Endothelial cell (in vitro differentiated cells): ENCODE results near the gene ZEB1. TPM values are rescaled to one million over a fixed set of nuclear protein-coding genes. Genes with fewer than 3 reads are reported as not detected.

ENCODE experiments used
- DNase-seq: peaks from one replicate; pipeline ENCODE4 v3.0.0; 2021; ENCODE audit warnings: low spot score
- H3K27ac Mint-ChIP-seq: one replicate; pipeline ENCODE4 v1.8.0; 2021; ENCODE audit warnings: mixed read lengths, inconsistent platforms; ENCODE audit not compliant: unreplicated experiment
- H3K27me3 Mint-ChIP-seq: one replicate; pipeline ENCODE4 v1.8.0; 2021; ENCODE audit warnings: mild to moderate bottlenecking, moderate library complexity, mixed read lengths, inconsistent platforms; ENCODE audit not compliant: unreplicated experiment
- H3K36me3 Mint-ChIP-seq: one replicate; pipeline ENCODE4 v1.8.0; 2021; ENCODE audit warnings: mild to moderate bottlenecking, low read depth, mixed read lengths, inconsistent platforms; ENCODE audit not compliant: unreplicated experiment
- H3K4me1 Mint-ChIP-seq: one replicate; pipeline ENCODE4 v1.8.0; 2021; ENCODE audit warnings: mild to moderate bottlenecking, mixed read lengths, inconsistent platforms; ENCODE audit not compliant: unreplicated experiment
- H3K4me3 Mint-ChIP-seq: one replicate; pipeline ENCODE4 v1.8.0; 2021; ENCODE audit warnings: mild to moderate bottlenecking, mixed read lengths, inconsistent platforms; ENCODE audit not compliant: unreplicated experiment
- H3K9me3 Mint-ChIP-seq: one replicate; pipeline ENCODE4 v1.8.0; 2021; ENCODE audit warnings: mixed read lengths, inconsistent platforms; ENCODE audit not compliant: unreplicated experiment
- CTCF ChIP-seq: fragments of 200-600 bp; sonication (generic); IDR thresholded peaks from one replicate; pipeline ENCODE4 v1.5.0; 2021; ENCODE audit warnings: antibody characterized with exemption; ENCODE audit not compliant: unreplicated experiment
- total RNA-seq: library from RNA; stranded (reverse); fragmentation: NEBNext Ultra II Directional; extraction: Animal tissue kit (Norgen Biotek cat#: 25700); gene quantifications from one replicate; pipeline ENCODE4 v1.2.1, GENCODE V29; 2021; ENCODE audit not compliant: unreplicated experiment

The ZEB1 gene
- total RNA-seq, 1 donor from 2014 or later = 76.6 TPM

- Mint-ChIP-seq H3K9me3 (no peaks in the 10 kb centered on the region), H3K27me3 (no peaks in the 10 kb centered on the region), H3K27ac (no peak overlapping the region), H3K4me1 (peaks cover 9% of the 10 kb centered on the region), H3K4me3 (no peak overlapping the region), H3K36me3 (peaks cover 3% of the 10 kb centered on the region)
- no peak for TF ChIP-seq CTCF
- no peak for DNase-seq
Measured at GRCh38 chr10:31304291-31304970, 14.6 kb upstream of the ZEB1 start.

GRCh38 chr10:31313396-31313795 lies 5.6 kb upstream of the ZEB1 start:
- Mint-ChIP-seq H3K27ac (no peak overlapping the region), H3K4me3 (no peak overlapping the region), H3K9me3 (no peaks in the 10 kb centered on the region), H3K36me3 (peaks cover 8% of the 10 kb centered on the region), H3K27me3 (peaks cover 5% of the 10 kb centered on the region), H3K4me1 (peaks cover 28% of the 10 kb centered on the region)
- TF ChIP-seq CTCF = no peak
- DNase-seq = no peak

GRCh38 chr10:31314256-31315150 lies 4.5 kb upstream of the ZEB1 start:
- no peak for TF ChIP-seq CTCF
- H3K27ac Mint-ChIP-seq = peak overlapping the region; percentile 75
- peak overlapping the region; percentile 0 for H3K4me3 Mint-ChIP-seq
- peaks cover 4% of the 10 kb centered on the region for H3K36me3 Mint-ChIP-seq
- no peaks in the 10 kb centered on the region for H3K9me3 Mint-ChIP-seq
- DNase-seq = no peak
- peaks cover 25% of the 10 kb centered on the region for H3K4me1 Mint-ChIP-seq
- H3K27me3 Mint-ChIP-seq = peaks cover 5% of the 10 kb centered on the region

- no peak overlapping the region for H3K4me3 Mint-ChIP-seq
- TF ChIP-seq CTCF = no peak
Measured at GRCh38 chr10:31315453-31315852, 3.6 kb upstream of the ZEB1 start.

GRCh38 chr10:31317171-31317570 lies 1.8 kb upstream of the ZEB1 start:
- Mint-ChIP-seq H3K27me3 (peaks cover 12% of the 10 kb centered on the region), H3K36me3 (peaks cover 10% of the 10 kb centered on the region)
- TF ChIP-seq CTCF = no peak

More at GRCh38 chr10:31315453-31315852, 3.6 kb upstream of the ZEB1 start:
- Mint-ChIP-seq H3K27me3 (peaks cover 8% of the 10 kb centered on the region), H3K27ac (no peak overlapping the region), H3K36me3 (peaks cover 4% of the 10 kb centered on the region), H3K9me3 (no peaks in the 10 kb centered on the region), H3K4me1 (peaks cover 25% of the 10 kb centered on the region)
- no peak for DNase-seq

More at GRCh38 chr10:31317171-31317570, 1.8 kb upstream of the ZEB1 start:
- peak overlapping the region; percentile 29 for H3K4me3 Mint-ChIP-seq
- H3K9me3 Mint-ChIP-seq = no peaks in the 10 kb centered on the region
- peaks cover 38% of the 10 kb centered on the region for H3K4me1 Mint-ChIP-seq
- H3K27ac Mint-ChIP-seq = no peak overlapping the region
- DNase-seq = no peak
